ENCODE results near the gene FBXO46.

The FBXO46 gene

DNA sequence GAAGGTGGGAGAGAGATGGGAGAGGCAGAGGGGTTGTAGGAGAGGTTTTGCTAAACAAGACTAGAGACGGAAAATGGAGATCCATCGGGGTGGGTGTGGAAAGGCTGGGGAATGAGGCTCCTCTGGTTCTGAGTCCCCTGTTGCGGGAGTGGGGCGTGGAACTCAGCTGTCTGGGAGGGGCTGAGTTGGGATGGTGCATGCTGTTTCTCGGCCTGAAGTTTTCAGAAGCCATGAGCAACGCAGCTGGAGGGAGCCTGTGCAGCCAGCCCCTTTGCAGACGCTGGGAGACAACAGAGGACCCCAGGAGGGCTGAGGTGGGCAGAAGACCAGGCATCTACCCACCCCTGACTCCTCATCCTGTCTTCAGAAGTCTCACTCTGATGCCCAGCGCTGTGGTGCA is 70.1 kb downstream of the FBXO46 start:
- DNase-seq (ENCODE audit: extremely low read depth, low read depth), result no peak
- no peak for TF ChIP-seq CTCF (IDR thresholded peaks at IDR 0.05; ENCODE audit: low read depth, low read length)
